Peyer's patch (tissue), 4 donors: ENCODE measurements around the gene RSL1D1. TPM values are rescaled to one million over a fixed set of nuclear protein-coding genes. Genes with fewer than 3 reads are reported as not detected.
"Not testable (repeated sequence)": the region's sequence is repeated elsewhere in the genome, so short reads cannot be mapped to it uniquely, and the experiment has no call there.

Source experiments
- DNase-seq, 3 donors: peaks; one replicate each; pipeline ENCODE4 v3.0.0-alpha.2; 2017 to 2019
- H3K27ac ChIP-seq, 4 donors: fragments of 200-600 bp; sonication (generic); one replicate each; pipeline ENCODE4 v1.5.1; 2016 to 2019
- H3K27me3 ChIP-seq, 2 donors: fragments of 200-600 bp; sonication (generic); one replicate each; pipeline ENCODE4 v1.5.1; 2019
- H3K36me3 ChIP-seq, 3 donors: fragments of 200-600 bp; sonication (generic); one replicate each; pipeline ENCODE4 v1.5.1; 2016 to 2019
- H3K4me1 ChIP-seq, 4 donors: fragments of 200-600 bp; sonication (generic); one replicate each; pipeline ENCODE4 v1.5.1; 2016 to 2019
- H3K4me3 ChIP-seq, 4 donors: fragments of 200-600 bp; sonication (generic); 1 replicate in 3 of 4; 2 replicates in 1 of 4; pipeline ENCODE4 v1.5.1; 2016 to 2019; ENCODE audit warnings: mild to moderate bottlenecking in 1 of 4
- H3K9me3 ChIP-seq, 4 donors: fragments of 200-600 bp; sonication (generic); one replicate each; pipeline ENCODE4 v1.5.1; 2016 to 2019; ENCODE audit warnings: mild to moderate bottlenecking in 1 of 4
- CTCF ChIP-seq, 6 experiments: fragments of 450-650 bp in 4 of 6; fragments of 200-600 bp in 2 of 6; sonication (generic) in 1 of 6; IDR thresholded peaks; one replicate each; pipeline ENCODE4 v1.5.1; 2017 to 2019; ENCODE audit warnings: antibody characterized with exemption in 6 of 6, mild to moderate bottlenecking in 3 of 6, moderate library complexity in 1 of 6
- POLR2A ChIP-seq, 2 donors: fragments of 450-650 bp; IDR thresholded peaks; one replicate each; pipeline ENCODE4 v1.5.1; 2017; ENCODE audit warnings: antibody characterized with exemption in 2 of 2, mild to moderate bottlenecking in 2 of 2, moderate library complexity in 2 of 2
- total RNA-seq, 4 donors: library from RNA; depleted of rRNA; stranded (reverse); fragments of >200 nt; gene quantifications; one replicate each; pipeline ENCODE4 v1.1.0, GENCODE V29; 2016

The RSL1D1 gene
- total RNA-seq, 4 donors from 2014 or later: 45.2 to 83.2 (median 54.3) TPM

- Histone ChIP-seq H3K36me3 (peaks cover 0 to 51% (median 0%) of the 10 kb centered on the region in 3 donors), H3K4me1 (no peaks in the 10 kb centered on the region), H3K27ac (no peak overlapping the region), H3K4me3 (no peak overlapping the region), H3K9me3 (no peaks in the 10 kb centered on the region), H3K27me3 (no peaks in the 10 kb centered on the region)
- TF ChIP-seq CTCF (IDR thresholded peaks at IDR 0.05): no peak
- TF ChIP-seq POLR2A (IDR thresholded peaks at IDR 0.05): no peak
- DNase-seq: no peak
Measured at GRCh38 chr16:11835891-11836649, 15.3 kb downstream of the RSL1D1 start.

GRCh38 chr16:11835309-11835708, 16.0 kb downstream of the RSL1D1 start:
- TF ChIP-seq POLR2A (IDR thresholded peaks at IDR 0.05): no peak
- no peak for TF ChIP-seq CTCF (IDR thresholded peaks at IDR 0.05)
- Histone ChIP-seq H3K4me3 (no peak overlapping the region), H3K27ac (no peak overlapping the region), H3K27me3 (no peaks in the 10 kb centered on the region), H3K4me1 (no peaks in the 10 kb centered on the region), H3K9me3 (no peaks in the 10 kb centered on the region), H3K36me3 (peaks cover 0 to 43% (median 0%) of the 10 kb centered on the region in 3 donors)
- no peak for DNase-seq

GRCh38 chr16:11833951-11834695, 17.2 kb downstream of the RSL1D1 start:
- Histone ChIP-seq H3K27me3 (no peaks in the 10 kb centered on the region), H3K9me3 (no peaks in the 10 kb centered on the region), H3K4me3 (no peak overlapping the region), H3K36me3 (peaks cover 0 to 31% (median 0%) of the 10 kb centered on the region in 3 donors), H3K27ac (no peak overlapping the region), H3K4me1 (no peaks in the 10 kb centered on the region)
- DNase-seq: no peak
- TF ChIP-seq POLR2A (IDR thresholded peaks at IDR 0.05) (no peak), CTCF (IDR thresholded peaks at IDR 0.05) (no peak)

GRCh38 chr16:11828696-11829095, 22.6 kb downstream of the RSL1D1 start:
- no peaks in the 10 kb centered on the region for H3K9me3 ChIP-seq
- TF ChIP-seq CTCF (IDR thresholded peaks at IDR 0.05): no peak
- no peak for TF ChIP-seq POLR2A (IDR thresholded peaks at IDR 0.05)
- peaks cover 0 to 8% (median 0%) of the 10 kb centered on the region in 4 donors for H3K4me1 ChIP-seq
- H3K27me3 ChIP-seq: no peaks in the 10 kb centered on the region
- no peak overlapping the region for H3K4me3 ChIP-seq
- H3K27ac ChIP-seq: no peak overlapping the region
- no peaks in the 10 kb centered on the region for H3K36me3 ChIP-seq
- no peak for DNase-seq

GRCh38 chr16:11825520-11826165, 25.7 kb downstream of the RSL1D1 start:
- H3K4me3 ChIP-seq, H3K9me3 ChIP-seq, H3K36me3 ChIP-seq, DNase-seq, H3K27ac ChIP-seq, H3K27me3 ChIP-seq, H3K4me1 ChIP-seq: not testable (repeated sequence)

GRCh38 chr16:11824362-11824761, 27.0 kb downstream of the RSL1D1 start:
- TF ChIP-seq CTCF (IDR thresholded peaks at IDR 0.05) (no peak), POLR2A (IDR thresholded peaks at IDR 0.05) (no peak)
- peak in 2 of 3 donors; percentile 55 to 77 for DNase-seq
- Histone ChIP-seq H3K4me1 (peaks cover 0 to 8% (median 0%) of the 10 kb centered on the region in 4 donors), H3K27me3 (no peaks in the 10 kb centered on the region), H3K9me3 (no peaks in the 10 kb centered on the region), H3K4me3 (no peak overlapping the region), H3K36me3 (no peaks in the 10 kb centered on the region), H3K27ac (peak overlapping the region in 3 of 4 donors; percentile 27 to 64 (median 30))

- H3K4me1 ChIP-seq, DNase-seq, H3K4me3 ChIP-seq, H3K9me3 ChIP-seq, H3K36me3 ChIP-seq, H3K27me3 ChIP-seq: not testable (repeated sequence)
- peak overlapping the region in 1 of 4 donors; percentile 64 for H3K27ac ChIP-seq
Measured at GRCh38 chr16:11823645-11824044, 27.7 kb downstream of the RSL1D1 start.
